Type B pancreatic cell (in vitro differentiated cells): ENCODE measurements around the gene KERA. TPM values are rescaled to one million over a fixed set of nuclear protein-coding genes. Genes with fewer than 3 reads are reported as not detected.

ENCODE experiments used
- DNase-seq: peaks from one replicate; pipeline ENCODE4 v3.0.0; 2021; ENCODE audit warnings: mixed read lengths; ENCODE audit not compliant: unreplicated experiment; ENCODE audit errors: extremely low spot score
- H3K27ac Mint-ChIP-seq: 2 replicates; pipeline ENCODE4 v1.8.0; 2021; ENCODE audit warnings: mild to moderate bottlenecking, mixed read lengths
- H3K27me3 Mint-ChIP-seq: 2 replicates; pipeline ENCODE4 v1.8.0; 2021; ENCODE audit warnings: mixed read lengths
- H3K36me3 Mint-ChIP-seq: 2 replicates; pipeline ENCODE4 v1.8.0; 2021; ENCODE audit warnings: mixed read lengths
- H3K4me1 Mint-ChIP-seq: one replicate; pipeline ENCODE4 v1.8.0; 2021; ENCODE audit warnings: mixed read lengths; ENCODE audit not compliant: unreplicated experiment
- H3K4me3 Mint-ChIP-seq: 2 replicates; pipeline ENCODE4 v1.8.0; 2021; ENCODE audit warnings: mild to moderate bottlenecking, mixed read lengths
- H3K9me3 Mint-ChIP-seq: 2 replicates; pipeline ENCODE4 v1.8.0; 2021; ENCODE audit warnings: mixed read lengths
- CTCF ChIP-seq: fragments of 200-600 bp; sonication (generic); conservative IDR thresholded peaks from 2 replicates; pipeline ENCODE4 v1.5.0; 2021; ENCODE audit warnings: antibody characterized with exemption, mild to moderate bottlenecking
- total RNA-seq: library from RNA; stranded (reverse); gene quantifications from 2 replicates; pipeline ENCODE4 v1.2.1, GENCODE V29; 2021; ENCODE audit warnings: low replicate concordance

KERA gene
- total RNA-seq, 1 donor from 2014 or later: 0.17 TPM

DNA sequence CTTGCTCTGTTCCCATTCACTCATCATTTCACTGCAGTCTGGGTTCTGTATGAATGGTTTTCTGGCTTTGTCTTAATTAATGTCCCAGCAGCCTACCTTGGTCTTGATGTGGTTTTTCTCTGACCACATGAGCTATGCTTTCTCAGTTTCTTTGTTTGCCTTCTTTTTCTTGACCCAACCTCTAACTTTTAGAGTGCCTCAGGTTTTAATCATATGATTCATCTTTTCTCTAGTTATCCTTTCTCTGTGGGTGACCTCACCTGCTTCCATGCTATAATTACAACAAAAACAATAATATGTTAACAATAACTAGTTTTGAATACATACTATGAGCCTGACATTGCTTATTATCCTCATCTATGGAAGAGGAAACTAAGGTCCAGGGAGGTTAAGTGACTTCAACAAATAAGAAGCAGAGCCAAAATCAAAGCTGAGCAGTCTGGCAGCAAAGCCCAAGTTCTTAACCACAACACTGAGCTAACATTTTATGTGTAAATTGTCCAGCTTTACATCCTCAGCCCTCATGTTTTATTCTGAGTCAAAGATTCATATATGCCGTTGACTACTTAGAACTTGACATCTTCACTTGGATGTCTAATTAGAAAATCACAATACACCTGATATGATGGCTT, 48.4 kb downstream of the KERA start:
- Mint-ChIP-seq H3K27me3 (no peaks in the 10 kb centered on the region), H3K4me3 (no peak overlapping the region), H3K4me1 (no peaks in the 10 kb centered on the region), H3K9me3 (peaks cover 6% of the 10 kb centered on the region), H3K36me3 (no peaks in the 10 kb centered on the region), H3K27ac (no peak overlapping the region)
- no peak for TF ChIP-seq CTCF
- no peak for DNase-seq

DNA sequence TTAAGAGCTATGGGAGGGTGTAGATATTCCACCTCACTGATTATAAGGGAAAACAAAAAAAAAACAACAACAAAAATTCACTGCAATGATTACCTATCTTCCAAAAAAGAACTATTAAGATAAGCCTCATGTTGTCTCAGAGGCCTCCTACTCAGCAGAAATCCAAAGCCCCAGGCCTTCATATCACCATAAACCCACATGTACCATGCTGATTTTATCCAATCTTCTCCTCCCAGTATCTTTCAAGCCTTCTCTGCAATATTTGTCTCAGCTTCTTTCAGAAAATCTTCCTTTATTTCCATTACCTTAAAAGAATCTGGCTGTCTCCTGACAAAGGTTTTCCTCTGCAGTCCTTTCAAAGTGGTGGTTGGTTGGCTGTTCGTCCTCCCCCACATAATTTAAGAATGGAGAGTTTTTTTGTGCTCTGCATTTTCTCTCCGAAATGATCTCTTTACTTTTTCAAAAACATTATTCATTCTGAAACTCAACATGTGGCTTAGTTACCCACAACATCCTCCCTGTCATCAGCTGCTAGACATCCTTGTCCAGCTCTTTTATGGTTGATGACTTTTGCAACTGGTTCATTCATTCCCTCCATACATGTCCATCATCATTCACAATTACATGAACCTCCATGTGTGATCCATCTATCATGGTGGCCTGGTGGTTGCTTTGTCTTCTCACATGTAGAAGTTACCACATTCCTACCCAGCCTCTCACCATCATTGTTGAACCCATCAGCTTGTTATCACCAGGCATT, 50.1 kb downstream of the KERA start:
- H3K4me3 Mint-ChIP-seq: no peak overlapping the region
- H3K4me1 Mint-ChIP-seq: no peaks in the 10 kb centered on the region
- no peak for TF ChIP-seq CTCF
- DNase-seq: no peak
- H3K27me3 Mint-ChIP-seq: no peaks in the 10 kb centered on the region
- H3K36me3 Mint-ChIP-seq: no peaks in the 10 kb centered on the region
- H3K27ac Mint-ChIP-seq: no peak overlapping the region
- H3K9me3 Mint-ChIP-seq: peaks cover 6% of the 10 kb centered on the region

DNA sequence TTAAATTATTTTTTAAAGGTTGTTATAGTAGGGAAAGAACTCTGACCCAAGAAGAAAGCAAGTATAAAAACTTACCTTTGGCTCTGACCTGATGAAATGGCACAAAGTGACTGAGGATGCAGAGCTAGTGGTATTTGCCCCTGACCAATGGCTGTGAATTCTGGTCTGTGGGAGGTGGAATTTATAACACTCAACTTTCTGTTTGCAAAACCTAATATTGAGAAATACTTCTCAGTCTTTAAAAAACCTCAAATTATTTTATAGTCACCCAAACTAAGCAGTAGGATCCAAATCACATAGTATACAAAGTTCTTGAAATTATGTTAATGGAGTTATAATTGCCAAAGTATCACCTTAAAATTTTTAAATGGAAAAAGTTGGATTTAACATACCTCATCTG, 53.0 kb downstream of the KERA start, which contains the start of gene EPYC:
EPYC (minus strand) TSS at position 101 of the 400 bp plus-strand sequence. CDS start 2,407 bp downstream, outside the sequence.
- H3K27ac Mint-ChIP-seq: no peak within 1 kb of the TSS
- no peaks in the 10 kb centered on the region for H3K36me3 Mint-ChIP-seq
- peaks cover 6% of the 10 kb centered on the region for H3K9me3 Mint-ChIP-seq
- no peak within 1 kb of the TSS for H3K4me3 Mint-ChIP-seq
- no peak for TF ChIP-seq CTCF
- no peak for DNase-seq
- no peaks in the 10 kb centered on the region for H3K27me3 Mint-ChIP-seq
- no peaks in the 10 kb centered on the region for H3K4me1 Mint-ChIP-seq

DNA sequence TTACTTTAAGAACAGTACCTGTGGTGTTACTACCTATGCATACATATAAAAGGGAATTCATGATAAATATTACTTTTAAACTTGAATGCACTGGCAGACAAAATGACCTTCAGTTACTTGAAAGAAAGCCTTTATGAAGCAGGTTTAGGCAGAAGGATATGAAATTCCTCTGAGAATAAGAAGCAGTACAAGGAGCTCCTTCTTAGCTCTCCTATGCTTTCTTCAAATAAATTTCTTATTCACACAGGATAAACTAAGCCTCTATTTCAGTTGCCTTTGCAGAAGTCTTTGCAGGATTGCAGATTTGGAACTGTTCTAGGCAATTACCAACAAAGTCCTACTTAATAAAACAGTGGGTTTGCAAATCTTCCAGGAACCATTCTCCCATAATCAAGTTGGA, 54.1 kb downstream of the KERA start:
- Mint-ChIP-seq H3K4me1 (no peaks in the 10 kb centered on the region), H3K36me3 (no peaks in the 10 kb centered on the region), H3K27ac (no peak overlapping the region), H3K4me3 (no peak overlapping the region), H3K27me3 (no peaks in the 10 kb centered on the region), H3K9me3 (peaks cover 6% of the 10 kb centered on the region)
- DNase-seq: no peak
- no peak for TF ChIP-seq CTCF

GRCh38 chr12:91001306-91001705, 56.5 kb downstream of the KERA start:
- H3K4me1 Mint-ChIP-seq: no peaks in the 10 kb centered on the region
- H3K27ac Mint-ChIP-seq: no peak overlapping the region
- no peak for DNase-seq
- H3K36me3 Mint-ChIP-seq: no peaks in the 10 kb centered on the region
- H3K4me3 Mint-ChIP-seq: no peak overlapping the region
- no peaks in the 10 kb centered on the region for H3K27me3 Mint-ChIP-seq
- H3K9me3 Mint-ChIP-seq: no peaks in the 10 kb centered on the region
- TF ChIP-seq CTCF: no peak

Other genes with a start within 250 kb of the KERA start
- not detected in 2 replicates for gene CCER1, start 102.8 kb downstream of the KERA start, total RNA-seq
- 0.53 TPM in 1 of 2 replicates, not detected in the other for gene EPYC, start 53.1 kb downstream of the KERA start, total RNA-seq
- gene LUM, start 53.5 kb upstream of the KERA start, total RNA-seq: 32.8 and 49.5 TPM in 2 replicates
- gene DCN, start 124.8 kb upstream of the KERA start, total RNA-seq: 75.1 and 167 TPM in 2 replicates